Umbilical cord (tissue), 2 donors: Measurements from ENCODE around the gene NOLC1. TPM values are rescaled to one million over a fixed set of nuclear protein-coding genes. Genes with fewer than 3 reads are reported as not detected.
A peak's percentile ranks its signal among the peaks of the same experiment; 100 is the strongest.

Source experiments
- DNase-seq: peaks from one replicate; pipeline ENCODE4 v3.0.0-alpha.2; 2015; ENCODE audit warnings: low spot score
- total RNA-seq: library from RNA; depleted of rRNA; stranded (reverse); fragments of >200 nt; gene quantifications from one replicate; pipeline ENCODE4 v1.2.3, GENCODE V29; 2014; ENCODE audit warnings: low replicate concordance; ENCODE audit not compliant: insufficient read depth

Gene NOLC1
- total RNA-seq, 1 donor from 2014 or later = 13.7 TPM

- no peak for DNase-seq
Measured at GRCh38 chr10:102200751-102201640, 48.8 kb downstream of the NOLC1 start.

GRCh38 chr10:102202386-102202785, 50.2 kb downstream of the NOLC1 start:
- peak; percentile 1 for DNase-seq

GRCh38 chr10:102208311-102209035, 56.3 kb downstream of the NOLC1 start:
- DNase-seq = peak; percentile 34

- no peak for DNase-seq
Measured at GRCh38 chr10:102211615-102212299, 59.6 kb downstream of the NOLC1 start.

Other genes starting within 250 kb of the NOLC1 start
- gene ARMH3, start 96.2 kb upstream of the NOLC1 start, total RNA-seq = 9.1 TPM
- gene HPS6, start 87.0 kb upstream of the NOLC1 start, total RNA-seq = 14.9 TPM
- 38.0 TPM for gene LDB1, start 32.0 kb upstream of the NOLC1 start, total RNA-seq
- gene PPRC1, start 19.3 kb upstream of the NOLC1 start, total RNA-seq = 13.2 TPM
- gene ELOVL3, start 73.9 kb downstream of the NOLC1 start, total RNA-seq = not detected
- gene PITX3, start 89.1 kb downstream of the NOLC1 start, total RNA-seq = not detected
- 17.1 TPM for gene GBF1, start 93.1 kb downstream of the NOLC1 start, total RNA-seq
- 13.5 TPM for gene NFKB2, start 243.3 kb downstream of the NOLC1 start, total RNA-seq